AG04449 (cell line): ENCODE results near the gene VEZF1.

Experiments
- CTCF ChIA-PET: fragments of 350-600 bp; formaldehyde crosslinking; extraction: SDS; loops from one replicate; lab custom pipeline; 2021; ENCODE audit warnings: antibody characterized with exemption; lab: Yijun Ruan, JAX
- POLR2A ChIA-PET: fragments of 400-600, 350-600 bp; formaldehyde crosslinking; extraction: SDS; loops from one replicate; lab custom pipeline; 2020; ENCODE audit warnings: antibody characterized with exemption, inconsistent platforms; lab: Yijun Ruan, JAX
- DNase-seq: peaks from one replicate; pipeline ENCODE4 v3.0.0-alpha.2; 2010; ENCODE audit warnings: low read depth, low spot score
- H3K4me3 ChIP-seq: 2 replicates; pipeline ENCODE4 v1.5.1; 2011; ENCODE audit warnings: low read depth, mild to moderate bottlenecking, control low read depth, low read length
- TF ChIP-seq, protein P1 (sequence below): IDR thresholded peaks from one replicate; pipeline ENCODE4 v1.5.1; 2011; ENCODE audit warnings: mild to moderate bottlenecking, moderate library complexity, low read length, control low read depth, inconsistent platforms; ENCODE audit not compliant: insufficient read depth; ENCODE audit errors: missing control alignments

VEZF1 gene

DNA sequence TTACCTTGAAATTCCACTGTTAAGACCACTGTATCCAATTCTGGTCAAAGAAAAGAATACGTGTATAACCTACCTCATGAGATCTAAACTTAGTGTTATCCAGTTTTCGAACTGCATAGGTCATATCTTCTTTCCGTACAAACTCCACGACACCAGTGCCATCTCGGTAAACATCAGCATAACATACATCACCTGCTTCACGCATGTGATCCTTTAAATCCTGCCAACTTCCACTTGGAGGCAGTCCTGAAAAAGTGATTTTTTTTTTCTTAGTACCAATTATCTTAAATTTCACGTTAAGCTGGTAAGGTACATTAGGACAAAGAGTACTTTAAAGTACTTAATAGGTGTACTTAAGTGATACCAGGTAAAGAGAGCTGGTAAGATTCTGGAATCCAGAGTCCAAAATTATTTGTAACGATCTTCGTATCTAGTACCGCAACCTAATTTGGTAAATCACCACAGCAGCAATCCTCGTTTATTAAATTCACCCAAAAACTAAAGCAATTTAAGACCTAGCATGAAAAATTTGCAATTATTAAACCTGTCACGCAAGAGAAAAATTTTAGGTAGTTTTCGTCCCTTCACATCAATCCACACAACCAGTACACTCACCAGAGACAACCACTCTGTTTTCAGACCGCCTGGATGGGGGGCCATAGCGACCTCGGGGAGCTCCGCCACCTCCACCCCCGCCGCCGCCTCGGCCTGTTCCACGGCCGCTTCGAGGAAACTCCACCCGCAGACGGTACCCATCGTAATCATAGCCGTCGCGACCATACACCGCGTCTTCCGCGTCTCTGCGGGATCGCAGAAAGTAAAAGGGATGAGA, 17.9 kb upstream of the VEZF1 start:
- no peak for DNase-seq
- ChIA-PET POLR2A (interaction anchor here (0.6 to 2.6 kb wide), 9 partner anchors 10 to 155 kb away, joined by 3 to 23 read pairs (median 11); partner anchors contain the start of genes DYNLL2 and MRPS23), CTCF (interaction anchor here (0.6 to 20.5 kb wide), 7 partner anchors 11 to 334 kb away, joined by 3 to 1361 read pairs (median 3); partner anchors contain the start of gene MRPS23)
- peak overlapping the region; percentile 95 for H3K4me3 ChIP-seq
- TF ChIP-seq, protein P1, sequence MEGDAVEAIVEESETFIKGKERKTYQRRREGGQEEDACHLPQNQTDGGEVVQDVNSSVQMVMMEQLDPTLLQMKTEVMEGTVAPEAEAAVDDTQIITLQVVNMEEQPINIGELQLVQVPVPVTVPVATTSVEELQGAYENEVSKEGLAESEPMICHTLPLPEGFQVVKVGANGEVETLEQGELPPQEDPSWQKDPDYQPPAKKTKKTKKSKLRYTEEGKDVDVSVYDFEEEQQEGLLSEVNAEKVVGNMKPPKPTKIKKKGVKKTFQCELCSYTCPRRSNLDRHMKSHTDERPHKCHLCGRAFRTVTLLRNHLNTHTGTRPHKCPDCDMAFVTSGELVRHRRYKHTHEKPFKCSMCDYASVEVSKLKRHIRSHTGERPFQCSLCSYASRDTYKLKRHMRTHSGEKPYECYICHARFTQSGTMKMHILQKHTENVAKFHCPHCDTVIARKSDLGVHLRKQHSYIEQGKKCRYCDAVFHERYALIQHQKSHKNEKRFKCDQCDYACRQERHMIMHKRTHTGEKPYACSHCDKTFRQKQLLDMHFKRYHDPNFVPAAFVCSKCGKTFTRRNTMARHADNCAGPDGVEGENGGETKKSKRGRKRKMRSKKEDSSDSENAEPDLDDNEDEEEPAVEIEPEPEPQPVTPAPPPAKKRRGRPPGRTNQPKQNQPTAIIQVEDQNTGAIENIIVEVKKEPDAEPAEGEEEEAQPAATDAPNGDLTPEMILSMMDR, result no peak

DNA sequence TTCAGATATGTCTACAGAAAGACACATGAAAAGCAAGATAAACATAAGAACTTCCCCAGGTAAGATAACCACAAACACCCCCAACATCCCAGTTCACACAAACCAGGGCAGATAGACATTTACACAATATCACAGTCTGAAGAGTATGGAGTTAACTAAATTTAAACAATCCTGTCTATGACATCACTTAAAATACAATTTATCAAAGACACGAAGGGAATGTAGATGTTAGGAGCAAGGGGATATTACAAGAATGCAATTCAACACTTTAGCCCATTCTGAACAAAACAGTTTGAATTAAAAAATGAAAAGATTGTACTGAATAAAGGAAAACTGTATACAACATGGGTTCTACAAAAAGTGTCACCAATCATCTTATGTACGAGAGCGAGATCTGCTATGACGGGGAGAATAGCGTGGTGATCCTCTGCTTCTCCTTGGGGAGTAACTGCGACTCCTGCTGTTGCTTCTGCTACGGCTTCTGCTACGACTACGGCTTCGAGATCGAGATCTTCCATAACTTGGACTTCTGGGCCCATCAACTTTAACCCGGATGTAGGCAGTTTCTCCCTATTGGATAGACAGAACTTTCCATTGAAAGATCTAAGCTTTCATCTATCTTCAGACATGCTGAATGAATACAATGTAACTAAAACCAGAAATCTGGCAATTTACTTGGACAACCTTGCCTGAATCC, 17.1 kb upstream of the VEZF1 start:
- CTCF ChIA-PET, result interaction anchor here (3.7 to 20.5 kb wide), 2 partner anchors 10 to 140 kb away, joined by 30 to 1361 read pairs; partner anchors contain the start of gene MRPS23
- no peak for DNase-seq
- TF ChIP-seq, protein P1, result no peak
- POLR2A ChIA-PET, result interaction anchor here (2.6 kb wide), 1 partner anchor 9 kb away, joined by 9 read pairs; no protein-coding TSS in a partner anchor
- peak overlapping the region; percentile 95 for H3K4me3 ChIP-seq

DNA sequence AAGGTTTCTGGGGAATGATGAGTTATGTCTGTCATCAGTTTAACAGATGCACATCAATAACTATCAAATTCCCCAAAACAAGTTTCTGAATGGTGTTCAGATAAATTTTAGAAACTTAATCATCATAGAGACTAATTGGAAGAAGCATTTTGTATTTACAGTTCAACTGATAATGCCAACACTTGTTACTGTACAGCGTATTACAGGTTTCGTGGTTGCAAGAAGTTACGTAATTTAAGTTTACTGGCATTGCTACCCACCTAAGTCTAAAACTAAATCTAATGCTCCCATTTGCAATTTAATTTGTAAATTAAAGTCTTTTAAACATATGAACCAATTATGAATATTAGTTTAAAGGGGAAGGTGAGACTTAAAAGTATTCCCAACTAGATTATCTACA, 16.0 kb upstream of the VEZF1 start:
- TF ChIP-seq, protein P1, result no peak
- H3K4me3 ChIP-seq, result no peak overlapping the region
- no peak for DNase-seq
- ChIA-PET CTCF (interaction anchor here (3.7 to 20.5 kb wide), 2 partner anchors 9 to 139 kb away, joined by 30 to 1361 read pairs; partner anchors contain the start of gene MRPS23), POLR2A (no interaction called here)

DNA sequence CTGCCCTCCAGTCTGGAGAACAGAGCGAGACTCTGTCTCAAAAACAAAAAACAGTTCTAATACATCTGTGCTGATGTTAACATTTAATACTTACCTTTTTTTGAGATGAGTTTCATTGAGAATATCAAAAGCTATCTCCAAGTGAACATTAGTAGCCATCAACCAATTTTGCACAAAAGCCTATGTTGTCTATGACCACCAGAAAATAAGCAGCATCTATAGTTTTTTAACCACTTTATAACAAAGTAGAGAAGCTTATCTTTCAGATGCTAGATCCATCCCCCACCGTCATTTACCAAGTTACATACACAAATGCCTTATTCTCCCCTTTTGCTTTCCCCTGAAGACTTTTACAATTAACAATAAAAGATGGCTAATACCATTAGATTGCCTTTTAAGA, 14.9 kb upstream of the VEZF1 start:
- TF ChIP-seq, protein P1, result no peak
- CTCF ChIA-PET, result interaction anchor here (0.7 to 20.5 kb wide), 9 partner anchors 9 to 873 kb away, joined by 3 to 1361 read pairs (median 7); partner anchors contain the start of genes CUEDC1, MRPS23 and VEZF1
- POLR2A ChIA-PET, result interaction anchor here (0.6 to 1.4 kb wide), 3 partner anchors 10 to 523 kb away, joined by 3 to 5 read pairs (median 4); no protein-coding TSS in a partner anchor
- H3K4me3 ChIP-seq, result no peak overlapping the region
- no peak for DNase-seq

DNA sequence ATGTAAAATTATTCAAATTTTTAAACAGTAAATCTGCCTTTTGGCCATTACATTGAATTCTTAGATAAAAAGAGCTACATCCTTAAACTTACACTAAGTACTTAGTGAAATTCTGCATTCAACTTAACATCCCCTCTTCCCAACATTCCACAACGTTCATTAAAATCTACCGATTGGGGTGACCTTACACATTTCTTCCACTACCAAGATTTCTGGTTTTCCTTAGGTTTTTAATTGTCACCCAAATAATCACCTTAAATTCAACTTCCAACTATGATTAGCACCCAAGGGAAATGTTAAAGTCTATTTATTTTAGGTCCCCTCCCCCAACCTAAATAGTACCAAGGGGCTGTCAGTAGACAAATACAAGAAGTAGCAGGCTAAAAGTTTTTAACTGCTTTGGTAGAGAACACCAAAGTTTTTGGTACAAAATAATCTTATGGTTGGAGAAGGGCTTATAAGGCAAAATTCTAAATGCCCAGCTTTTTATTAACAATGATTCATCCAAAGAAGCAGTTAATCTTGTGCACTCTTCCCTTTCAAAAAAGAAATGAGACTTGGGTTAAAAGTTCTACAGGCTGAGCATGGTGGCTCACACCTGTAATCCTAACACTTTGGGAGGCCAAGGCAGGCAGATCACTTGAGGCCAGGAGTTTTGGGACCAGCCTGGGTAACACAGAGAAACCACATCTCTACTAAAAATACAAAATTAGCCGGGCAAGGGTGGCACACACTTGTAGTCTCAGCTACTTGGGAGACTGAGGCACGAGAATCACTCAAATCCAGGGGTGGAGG, 14.3 kb upstream of the VEZF1 start:
- TF ChIP-seq, protein P1, result no peak
- no peak for DNase-seq
- ChIA-PET POLR2A (interaction anchor here (0.6 to 1.4 kb wide), 3 partner anchors 11 to 152 kb away, joined by 3 to 5 read pairs (median 4); no protein-coding TSS in a partner anchor), CTCF (interaction anchor here (0.6 to 20.5 kb wide), 13 partner anchors 9 to 873 kb away, joined by 3 to 1361 read pairs (median 5); partner anchors contain the start of genes CUEDC1, MRPS23 and VEZF1)
- H3K4me3 ChIP-seq, result no peak overlapping the region
